DMS 273 treated with DMSO at 0.1 percent for 48 hours (cell line): ENCODE results near the gene STYK1.

Source experiments
- DNase-seq: peaks from one replicate; lab custom pipeline; 2025; lab: John Stamatoyannopoulos, UW

STYK1 gene, protein sequence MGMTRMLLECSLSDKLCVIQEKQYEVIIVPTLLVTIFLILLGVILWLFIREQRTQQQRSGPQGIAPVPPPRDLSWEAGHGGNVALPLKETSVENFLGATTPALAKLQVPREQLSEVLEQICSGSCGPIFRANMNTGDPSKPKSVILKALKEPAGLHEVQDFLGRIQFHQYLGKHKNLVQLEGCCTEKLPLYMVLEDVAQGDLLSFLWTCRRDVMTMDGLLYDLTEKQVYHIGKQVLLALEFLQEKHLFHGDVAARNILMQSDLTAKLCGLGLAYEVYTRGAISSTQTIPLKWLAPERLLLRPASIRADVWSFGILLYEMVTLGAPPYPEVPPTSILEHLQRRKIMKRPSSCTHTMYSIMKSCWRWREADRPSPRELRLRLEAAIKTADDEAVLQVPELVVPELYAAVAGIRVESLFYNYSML

DNA sequence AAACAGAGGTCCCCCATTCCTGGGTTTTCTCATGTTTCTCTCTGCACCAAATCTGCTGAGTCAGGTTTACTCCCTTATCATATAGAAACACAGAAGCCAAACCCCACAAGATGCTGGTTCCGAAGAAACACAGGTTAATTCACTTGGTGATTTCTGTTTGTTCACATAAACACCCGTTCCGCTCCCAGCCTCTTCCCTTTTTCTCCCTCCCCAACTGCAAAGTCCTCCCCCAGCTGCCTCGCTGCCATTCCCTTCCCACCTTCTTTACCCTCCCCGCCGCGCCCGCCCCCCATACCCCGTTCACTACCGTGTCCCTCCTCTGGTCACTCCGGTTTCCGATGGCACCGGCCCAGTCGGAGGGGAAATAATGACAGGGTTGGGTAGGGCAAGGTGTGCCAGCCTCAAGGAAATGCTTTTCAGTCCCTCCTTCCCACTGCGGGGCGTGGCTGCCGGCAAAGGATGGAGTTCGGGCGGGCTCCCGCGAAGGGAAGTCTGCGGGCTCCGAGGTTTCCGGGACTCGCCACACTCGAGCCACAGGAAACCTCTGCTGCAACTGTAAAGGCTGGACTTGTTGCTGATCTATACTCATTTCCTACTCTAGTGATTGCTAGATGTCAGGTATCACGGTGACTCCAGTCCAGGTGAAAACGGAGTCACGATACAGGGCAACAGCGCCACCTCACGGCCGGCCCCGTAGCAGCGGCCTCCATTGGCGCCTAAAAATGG lies at the start of gene STYK1:
STYK1 (minus strand) TSS at position 394 of the 726 bp plus-strand sequence. CDS start 39,434 bp downstream, outside the sequence.
- DNase-seq: no peak

DNA sequence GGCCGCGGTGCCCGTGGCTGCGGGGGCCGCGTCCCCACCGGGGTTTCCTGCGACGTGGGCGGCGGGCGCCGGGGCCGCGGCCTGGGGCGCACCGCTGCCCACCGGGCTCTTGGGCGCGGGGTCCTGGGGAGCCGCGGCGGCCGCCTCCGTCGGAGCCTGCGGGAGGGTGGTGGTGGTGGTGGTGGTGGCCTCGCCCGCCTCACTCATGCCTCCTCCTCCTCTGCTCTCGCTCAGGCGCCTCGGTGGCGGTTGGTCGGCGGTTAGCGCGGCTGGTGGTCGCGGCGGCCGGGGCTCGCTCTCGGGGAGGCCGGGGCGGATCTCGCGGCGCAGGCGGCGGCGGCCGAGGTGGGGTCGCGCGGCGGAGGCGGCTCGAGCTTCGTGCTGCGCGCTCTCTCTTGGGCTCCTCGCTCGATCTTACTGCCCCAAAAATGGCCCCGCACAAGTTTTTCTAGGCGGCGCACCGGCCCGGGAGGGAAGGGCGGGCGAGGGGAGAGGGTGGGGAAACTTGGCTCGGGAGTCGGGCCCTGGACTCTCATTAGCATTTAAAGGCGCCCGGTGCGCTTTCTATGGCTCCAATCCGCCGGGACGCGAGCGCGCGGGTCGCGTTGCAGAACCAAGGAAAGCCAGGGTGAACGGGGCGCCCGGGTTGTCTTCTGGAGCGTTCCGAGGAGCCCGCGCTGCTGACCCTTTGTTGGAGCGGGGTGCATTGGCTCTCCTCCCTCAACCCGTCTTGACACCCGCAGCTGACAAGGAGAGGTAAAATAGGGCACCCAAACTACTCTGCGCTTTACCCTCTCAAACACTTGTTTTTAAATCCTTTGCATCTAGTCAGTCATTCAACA lies 49.3 kb upstream of the STYK1 start, which contains the start of gene YBX3:
YBX3 (minus strand) TSS at position 419 of the 842 bp plus-strand sequence; CDS start at position 207, 212 bp downstream.
- DNase-seq: no peak

DNA sequence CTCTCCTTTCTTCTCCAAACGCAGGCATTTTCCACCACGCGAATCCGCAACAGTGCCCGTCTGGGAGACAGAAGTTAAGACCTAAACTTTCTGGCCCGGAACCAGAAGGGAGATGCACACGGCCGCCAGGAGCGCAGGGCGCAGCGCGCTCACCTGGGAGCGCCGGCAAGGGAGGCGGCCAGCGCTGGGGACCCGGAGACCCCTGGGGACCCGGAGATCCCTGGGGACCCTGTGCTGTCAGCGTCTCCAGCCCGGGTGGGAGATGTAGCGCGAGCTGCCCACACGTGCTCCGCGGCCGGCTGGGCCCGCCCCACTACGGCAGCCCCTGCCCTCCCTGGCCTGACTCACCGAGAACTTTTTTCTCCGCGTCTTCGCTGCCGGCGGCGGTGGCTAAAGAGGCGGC lies 48.7 kb upstream of the STYK1 start:
- peak; percentile 59 for DNase-seq

DNA sequence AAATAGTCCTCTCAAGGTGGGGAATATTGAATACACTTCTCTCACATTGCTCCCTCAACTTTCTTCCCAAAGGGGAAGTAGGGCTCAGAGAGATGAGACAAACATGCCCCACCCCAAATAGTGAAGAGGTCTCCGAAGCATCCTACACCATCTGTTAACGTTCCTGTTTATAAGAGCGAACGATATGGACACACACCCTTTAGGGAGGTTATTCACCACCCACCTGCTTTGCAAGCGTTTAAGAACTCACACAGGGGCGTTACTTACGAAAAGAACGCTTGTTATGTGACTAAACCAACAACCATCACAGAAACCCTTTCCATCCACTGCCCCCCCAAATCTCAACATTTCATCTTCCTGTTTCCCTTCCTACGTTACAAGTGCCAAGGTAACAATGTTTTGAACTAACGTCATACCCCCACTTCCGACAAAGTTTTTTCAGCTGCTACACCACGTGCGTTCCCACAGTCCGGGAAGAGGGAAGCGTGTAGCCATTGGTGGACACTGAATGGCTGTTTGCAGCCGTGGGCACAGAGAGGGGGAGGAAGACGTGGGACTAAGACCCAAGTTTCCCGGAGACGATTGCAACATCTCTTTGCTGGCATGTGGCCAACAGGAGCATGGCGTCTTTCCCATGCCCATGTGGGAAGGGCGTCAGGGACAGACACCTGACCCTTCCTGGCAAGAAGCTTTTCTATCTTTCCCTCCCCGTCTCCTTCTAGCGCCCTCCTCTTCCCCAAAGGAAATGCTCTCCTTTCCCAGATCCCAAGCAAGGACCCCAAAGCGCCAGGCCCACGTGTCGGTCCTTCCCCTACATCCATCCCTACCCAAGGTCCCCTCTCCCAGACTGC lies 48.0 kb upstream of the STYK1 start:
- DNase-seq: peak; percentile 59

DNA sequence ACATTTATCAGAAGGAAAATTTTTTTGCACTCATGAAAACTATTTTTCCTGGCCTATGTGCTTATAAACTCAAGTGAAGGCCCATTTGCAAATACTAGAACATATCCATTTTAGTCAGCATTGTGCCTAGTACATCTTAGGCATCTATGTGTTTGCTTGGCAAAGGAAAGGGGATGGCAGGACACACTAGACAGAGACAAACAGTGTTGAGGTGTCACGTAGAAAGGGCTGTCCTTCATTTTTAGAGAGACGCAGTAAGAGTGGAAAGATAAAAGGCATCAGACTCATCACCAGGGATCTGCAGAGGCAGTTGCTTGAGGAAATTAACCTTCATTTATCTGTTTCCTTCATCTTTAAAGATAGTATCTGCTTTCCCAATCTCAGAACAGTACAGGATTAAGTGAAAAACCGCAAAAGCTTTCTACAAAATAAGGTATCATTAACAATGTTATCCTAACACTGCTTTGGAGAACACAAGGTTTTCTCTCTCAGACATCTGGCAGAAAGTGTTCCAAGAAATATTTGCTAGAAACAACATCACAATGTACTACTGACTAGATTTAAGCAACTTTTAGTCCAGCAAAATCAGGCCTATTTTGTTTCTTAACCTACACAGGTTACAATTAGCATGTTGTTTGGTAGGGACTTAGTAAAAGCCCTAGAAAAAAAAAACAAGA lies 47.3 kb upstream of the STYK1 start:
- DNase-seq: no peak

DNA sequence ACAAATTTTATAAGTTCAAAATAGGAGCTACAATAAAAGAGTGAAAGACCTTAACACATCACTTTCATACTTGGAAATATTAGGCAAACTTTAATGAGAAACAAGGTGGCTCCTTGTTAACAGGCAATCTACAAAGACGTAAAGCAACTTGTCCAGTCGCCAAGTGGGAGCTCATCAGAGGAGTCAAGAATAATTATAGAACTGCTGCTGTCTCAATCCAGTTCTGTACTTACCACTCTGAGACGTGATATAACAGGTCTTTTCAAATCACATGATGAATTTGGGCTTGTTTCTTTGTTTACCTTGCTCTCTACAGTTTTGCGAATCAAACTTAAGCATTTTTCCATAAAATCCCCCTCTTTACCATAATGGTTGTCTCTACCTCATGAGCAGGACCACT lies 45.6 kb upstream of the STYK1 start:
- no peak for DNase-seq

DNA sequence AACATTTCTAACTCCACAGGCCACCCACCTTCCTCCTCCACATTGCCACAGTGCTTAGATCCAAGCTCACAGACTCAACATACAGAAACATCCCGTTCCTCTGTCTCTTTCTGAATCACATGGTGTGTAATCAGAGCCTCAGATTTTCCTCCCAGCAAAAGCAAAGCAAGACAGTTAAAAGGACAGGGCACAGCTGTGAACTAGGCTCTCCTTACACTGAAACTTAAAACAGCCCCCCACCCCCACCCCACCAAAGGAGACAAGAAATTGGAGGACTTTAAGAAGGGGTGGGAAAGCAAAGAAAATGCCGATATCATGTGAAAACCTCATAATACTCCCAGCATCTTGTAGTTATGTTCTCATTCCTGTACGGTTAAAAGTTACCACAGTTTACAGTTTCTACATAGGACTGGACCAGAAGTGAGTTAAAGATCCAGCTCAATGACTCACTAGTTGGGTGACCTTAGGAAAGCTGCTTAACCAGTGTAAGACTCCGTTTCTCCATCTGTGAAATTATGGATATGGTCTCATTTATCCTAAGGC lies 44.5 kb upstream of the STYK1 start:
- DNase-seq: no peak

DNA sequence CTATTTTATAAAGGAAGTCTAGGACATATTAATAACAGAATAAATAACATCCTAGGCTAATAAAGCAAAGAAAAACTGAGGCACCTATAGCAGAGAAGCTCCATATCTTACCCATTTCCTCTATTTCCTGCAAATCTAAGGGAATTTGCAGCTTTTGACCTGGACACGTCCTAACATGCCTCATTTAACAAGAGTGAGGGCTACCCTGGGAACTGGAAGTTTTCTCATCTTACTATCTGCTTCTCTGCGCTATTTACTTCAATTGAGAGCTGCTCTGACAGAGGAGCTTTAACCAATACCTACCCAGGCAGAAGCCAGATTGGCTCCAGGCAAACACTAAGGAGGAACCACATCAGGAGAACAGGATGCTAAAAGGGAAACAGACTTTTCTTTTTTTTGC lies 43.6 kb upstream of the STYK1 start:
- DNase-seq: no peak

DNA sequence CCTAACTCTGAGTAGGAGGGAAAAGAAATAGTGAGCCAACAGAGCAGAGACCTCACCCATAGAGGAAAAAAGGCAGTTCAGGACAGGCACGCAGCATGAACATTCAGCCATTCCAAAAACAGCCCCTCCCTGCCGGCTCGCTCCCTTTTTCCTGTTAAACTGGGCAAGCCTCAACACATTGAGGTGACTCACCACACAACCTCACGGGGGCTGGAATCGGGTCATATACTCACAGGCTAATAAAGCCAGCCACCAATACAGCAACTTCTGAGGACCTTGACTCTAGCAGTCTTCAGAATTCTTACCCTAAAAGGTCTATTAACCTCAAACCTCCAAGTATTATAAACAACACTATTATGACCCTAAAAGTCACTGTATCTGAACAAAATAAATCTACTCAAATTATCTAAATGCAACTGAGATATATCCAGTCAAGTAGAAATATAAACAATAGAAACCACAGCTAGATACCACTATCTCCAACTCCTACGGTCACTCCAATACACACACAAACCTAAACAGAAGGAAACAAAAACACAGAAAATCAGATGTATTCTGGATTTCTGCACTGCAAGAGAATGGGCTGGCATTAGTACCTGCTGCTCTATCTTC lies 43.0 kb upstream of the STYK1 start:
- no peak for DNase-seq

DNA sequence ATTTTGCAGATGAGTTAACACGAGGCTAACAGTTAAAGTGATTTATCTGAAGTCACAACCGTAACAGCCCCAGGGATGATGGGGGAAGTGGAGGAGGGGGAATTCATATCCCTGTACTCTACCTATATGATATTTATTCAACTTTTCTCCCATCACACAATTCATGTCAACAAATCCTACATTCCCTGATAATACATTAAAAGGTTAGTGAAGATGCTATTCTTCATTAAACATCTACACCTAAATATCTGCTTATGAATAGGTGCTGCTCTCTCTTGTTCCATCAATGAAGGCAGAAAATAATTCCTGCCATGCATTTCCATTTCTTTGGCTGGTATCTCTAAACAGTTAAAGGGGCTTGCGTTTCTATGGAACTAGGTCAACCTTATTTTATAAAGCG lies 42.4 kb upstream of the STYK1 start:
- no peak for DNase-seq

DNA sequence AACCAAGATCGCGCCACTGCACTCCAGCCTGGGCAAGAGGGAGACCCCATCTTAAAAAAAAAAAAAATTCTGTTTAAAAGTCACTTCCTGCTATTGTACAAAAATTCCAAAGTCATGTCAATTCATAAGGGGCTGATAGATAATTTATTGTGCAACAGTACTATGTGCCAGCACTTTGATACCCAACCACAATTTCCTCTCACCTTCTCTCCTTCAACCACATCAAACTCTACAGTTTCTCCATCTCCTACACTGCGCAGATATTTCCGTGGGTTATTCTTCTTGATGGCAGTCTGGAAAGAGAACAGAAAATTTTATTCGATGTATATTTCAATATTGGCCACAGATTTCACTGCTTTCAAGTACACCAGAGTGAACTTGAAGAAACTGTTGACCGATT lies 41.6 kb upstream of the STYK1 start:
- no peak for DNase-seq

DNA sequence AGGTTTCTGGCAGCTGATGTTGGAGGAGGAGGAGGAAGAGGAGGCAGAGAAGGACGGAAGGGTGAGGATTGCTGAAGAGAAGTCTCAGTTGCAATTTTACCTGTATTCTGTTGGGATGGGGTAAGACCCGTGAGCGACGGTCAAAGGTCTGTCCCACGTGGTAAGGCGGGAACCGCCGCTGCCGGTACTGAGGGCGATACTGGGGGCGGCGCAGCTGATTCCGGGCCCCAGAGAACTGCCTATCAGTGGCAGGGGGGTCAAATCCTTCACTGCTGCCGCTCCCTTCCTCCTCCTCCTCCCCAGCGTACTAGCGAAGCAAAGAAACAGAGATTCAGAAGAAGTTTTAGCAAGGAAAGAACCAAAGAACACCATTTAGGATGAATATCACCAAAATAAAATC lies 36.0 kb upstream of the STYK1 start:
- DNase-seq: no peak

DNA sequence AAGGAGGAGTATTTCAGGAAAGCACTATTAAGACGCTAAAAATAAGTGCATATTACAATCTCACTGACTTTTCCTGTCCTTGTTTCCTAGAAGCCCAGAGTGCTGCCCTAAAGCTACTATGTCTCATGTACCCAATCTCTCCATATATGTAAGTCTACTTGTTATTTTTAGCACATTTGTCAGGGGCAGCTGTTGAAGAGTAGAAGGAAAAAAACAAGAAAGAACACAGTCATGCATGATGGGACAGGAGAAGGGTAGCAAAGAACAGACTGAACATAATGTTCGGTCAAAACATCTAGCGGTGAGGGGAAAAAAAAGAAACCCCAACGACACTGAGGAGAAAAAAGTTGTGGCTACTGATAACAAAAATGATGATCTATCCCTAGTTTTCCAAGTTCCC lies 35.0 kb upstream of the STYK1 start:
- DNase-seq: no peak

DNA sequence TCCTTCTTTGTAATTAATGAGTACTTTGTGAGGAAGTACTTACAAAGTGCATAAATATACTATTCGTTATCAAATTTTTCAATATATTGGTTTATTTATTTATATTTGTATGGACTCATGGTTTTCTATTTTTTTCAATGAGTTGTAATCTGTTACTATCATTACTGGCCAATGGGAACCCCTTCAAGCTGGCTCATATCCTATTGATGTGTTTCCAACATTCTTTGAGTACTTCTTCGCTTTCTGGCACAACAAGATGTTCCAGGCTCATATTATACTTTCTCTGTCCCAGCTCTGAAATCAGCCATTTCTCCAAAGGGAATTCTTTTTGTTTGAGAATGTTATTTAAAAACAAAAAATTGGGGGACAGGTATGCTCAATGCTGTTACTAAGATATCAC lies 31.8 kb upstream of the STYK1 start:
- DNase-seq: no peak

DNA sequence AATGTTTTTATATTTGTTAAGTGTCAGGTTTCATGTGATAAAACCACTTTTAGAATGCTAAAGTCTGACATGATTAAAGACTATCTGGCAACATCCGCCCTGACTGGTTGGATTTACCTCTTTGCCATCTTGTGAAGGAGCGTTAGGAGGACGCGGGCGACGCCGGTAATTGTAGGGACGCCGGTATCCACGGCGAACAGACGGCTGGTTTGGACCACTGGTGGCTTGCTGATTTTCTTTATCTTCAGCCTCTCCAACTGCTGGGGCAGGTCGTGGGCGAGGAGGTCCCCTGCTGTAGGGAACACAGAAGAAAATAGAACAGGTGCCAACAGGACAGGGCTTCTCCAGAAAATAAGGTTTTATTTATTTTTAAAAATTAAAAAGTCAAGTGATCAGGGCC lies 28.0 kb upstream of the STYK1 start:
- no peak for DNase-seq

DNA sequence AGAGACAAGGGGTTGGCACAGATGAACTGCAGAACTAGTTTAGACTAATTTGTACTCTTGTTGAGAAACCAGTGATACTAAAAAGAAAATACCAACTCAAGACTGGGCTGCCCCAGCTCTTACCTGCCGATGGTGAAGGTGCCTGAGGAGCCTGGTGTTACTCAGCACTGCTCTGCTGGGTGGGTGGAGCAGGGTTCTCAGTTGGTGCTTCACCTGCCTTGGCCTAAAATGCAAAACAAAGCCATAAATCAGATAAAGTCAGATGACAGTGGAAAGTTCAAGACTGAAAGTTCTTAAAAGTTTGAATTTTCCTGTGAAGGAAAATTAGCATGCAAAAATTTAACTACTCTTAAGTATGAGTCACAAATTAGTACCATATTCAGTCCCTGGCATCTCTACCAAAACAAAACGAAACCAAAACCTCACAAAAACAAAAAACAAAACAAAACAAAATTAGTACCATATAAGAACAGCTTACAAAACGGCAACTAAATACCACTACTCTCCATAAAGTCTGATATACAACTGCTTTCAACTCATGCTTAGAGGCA lies 27.4 kb upstream of the STYK1 start:
- no peak for DNase-seq

DNA sequence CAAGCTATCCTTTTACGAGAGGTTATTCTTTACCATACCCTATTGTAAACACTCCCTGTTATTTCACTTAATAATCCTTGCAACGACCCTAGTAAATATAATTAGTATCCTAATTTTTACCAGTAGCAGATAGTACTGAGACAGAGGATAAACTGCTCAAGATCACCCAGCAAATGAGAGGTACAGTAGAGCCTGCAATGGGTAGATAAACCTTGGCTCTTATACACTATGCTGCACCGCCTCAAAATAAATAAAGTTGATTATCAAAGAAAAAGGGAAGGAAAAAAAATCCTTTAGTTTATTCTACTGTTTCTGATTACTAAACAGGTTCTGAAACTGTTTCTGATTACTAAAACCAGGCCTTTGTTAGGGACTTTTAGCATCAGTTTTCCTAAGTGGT lies 26.7 kb upstream of the STYK1 start:
- DNase-seq: no peak

DNA sequence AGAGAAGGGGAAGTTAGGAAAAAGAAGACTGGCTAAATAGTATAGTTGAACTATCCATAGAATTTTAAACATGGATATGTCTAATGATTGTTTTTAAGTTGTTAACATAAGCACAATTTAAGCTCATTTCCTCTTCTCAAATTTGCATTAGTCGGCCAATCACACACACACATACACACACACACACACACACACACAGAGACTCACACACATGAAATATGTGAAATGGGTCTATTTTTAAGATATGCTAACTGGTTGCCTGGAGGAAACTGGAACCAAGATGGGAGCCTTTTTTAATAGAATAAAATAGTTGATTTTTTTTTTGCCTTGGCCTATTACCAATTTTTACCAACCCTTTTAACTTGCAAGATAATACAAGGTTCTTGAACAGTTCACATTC lies 24.0 kb upstream of the STYK1 start:
- no peak for DNase-seq

DNA sequence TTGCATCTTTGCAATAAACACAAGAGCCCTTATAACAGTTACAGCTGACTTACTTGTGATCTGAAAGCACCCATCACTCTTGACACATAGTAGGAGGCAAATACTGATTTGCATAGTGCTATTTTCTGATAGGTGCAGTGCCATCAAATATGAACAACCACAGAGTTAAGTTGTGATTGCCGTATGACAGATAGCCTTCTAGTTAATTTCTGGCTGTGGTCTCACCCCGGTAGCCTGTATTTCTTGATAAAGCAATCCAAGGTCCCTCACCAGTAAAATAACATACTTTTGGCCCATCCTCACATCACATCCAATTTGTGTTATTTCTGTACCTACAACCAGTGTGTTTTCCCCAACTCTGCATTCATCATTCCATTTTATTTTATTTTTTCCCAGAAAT lies 23.3 kb upstream of the STYK1 start:
- DNase-seq: no peak

DNA sequence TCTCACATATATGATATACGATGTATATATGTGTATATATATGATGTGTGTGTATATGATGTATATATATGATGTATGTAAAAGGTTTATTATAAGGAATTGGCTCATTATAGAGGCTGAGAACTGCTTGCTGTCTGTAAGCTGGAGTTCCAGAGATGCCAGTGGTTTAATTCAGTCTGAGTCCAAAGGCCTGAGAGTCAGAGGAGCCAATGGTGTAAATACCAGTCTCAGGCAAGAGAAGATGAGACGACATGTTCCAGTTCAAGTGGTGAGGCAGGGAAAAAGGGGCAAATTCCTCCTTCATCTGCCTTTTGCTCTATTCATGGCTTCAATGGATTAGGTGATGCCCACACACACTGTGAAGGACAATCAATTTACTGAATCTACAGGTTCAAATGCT lies 17.1 kb upstream of the STYK1 start:
- no peak for DNase-seq
